Psoas muscle (tissue), 8 donors: ENCODE data around the gene MYO9B. TPM values are rescaled to one million over a fixed set of nuclear protein-coding genes. Genes with fewer than 3 reads are reported as not detected.

ENCODE experiments used
- ATAC-seq, 4 donors: fragments of 200-7000 bp; cut with Tn5 transposase; one replicate each; pipeline ENCODE4 v1.9.1; 2020; ENCODE audit warnings: moderate library complexity in 3 of 4, mild to moderate bottlenecking in 2 of 4
- DNase-seq, 2 donors: peaks; one replicate each; pipeline ENCODE4 v3.0.0-alpha.2; 2020
- H3K27ac ChIP-seq: fragments of 200-600 bp; one replicate; pipeline ENCODE4 v1.8.0; 2022
- H3K27me3 ChIP-seq, 3 donors: fragments of 200-600 bp in 1 of 3; one replicate each; pipeline versions ENCODE4 v1.6.1 to v1.8.0; 2013 to 2022; ENCODE audit warnings: low read length in 2 of 3, mild to moderate bottlenecking in 2 of 3, moderate library complexity in 1 of 3; ENCODE audit not compliant: insufficient read depth in 3 of 3
- H3K36me3 ChIP-seq, 2 donors: fragments of 200-600 bp in 1 of 2; one replicate each; pipeline versions ENCODE4 v1.6.1 to v1.8.0; 2013 to 2022; ENCODE audit warnings: low read depth in 1 of 2, mild to moderate bottlenecking in 1 of 2, moderate library complexity in 1 of 2; ENCODE audit not compliant: insufficient read depth in 1 of 2
- H3K4me1 ChIP-seq: fragments of 200-600 bp; one replicate; pipeline ENCODE4 v1.8.0; 2022
- H3K4me3 ChIP-seq: fragments of 200-600 bp; one replicate; pipeline ENCODE4 v1.8.0; 2022; ENCODE audit warnings: mild to moderate bottlenecking
- H3K9me3 ChIP-seq: fragments of 200-600 bp; one replicate; pipeline ENCODE4 v1.8.0; 2022
- WGBS, 3 donors: extraction: QIAGEN DNeasy Blood & Tissue Kit; methylation state at CpG; one replicate each; pipeline versions ENCODE4 v1.1.6 to v1.1.7; 2013; 5-methylcytosine and 5-hydroxymethylcytosine counted together
- intact Hi-C, 2 donors: fragments of 100-400 bp; cut with DNase I; formaldehyde crosslinking; loops; one replicate each; pipeline versions ENCODE4 v1.11.0 to v1.14.2; 2022
- polyA plus RNA-seq, 3 donors: library from polyadenylated mRNA; stranded (reverse); fragments of 200-250 nt; gene quantifications; one replicate each; pipeline ENCODE4 v1.2.3, GENCODE V29; 2013
- total RNA-seq, 4 donors: library from RNA; stranded (reverse); fragmentation: NEBNext Ultra II Directional in 2 of 4; extraction: Animal tissue kit (Norgen Biotek cat#: 25700) in 2 of 4; gene quantifications; one replicate each; pipeline versions ENCODE4 v1.2.1 to v1.2.4, GENCODE V29; 2021 to 2023
- TF ChIP-seq, protein P1 (sequence below): fragments of 200-600 bp; IDR thresholded peaks from one replicate; pipeline ENCODE4 v1.8.0; 2022; ENCODE audit warnings: antibody characterized with exemption
- donor health status: healthy with polysubstance abuse.
- donor health status: DM: no; HTN: no; CAD: no; lungs with moderate emphysema.
- donor health status: Bipolar disorder and iron deficiency.
- donor health status: healthy.
- donor health status: DM: yes; HTN: yes; CAD: no.
- donor health status: DM: no; HTN: no; CAD: no.
- donor health status: DM: no; HTN: no; CAD: no.
- donor health status: DM: yes; HTN: yes; CAD: no.

Gene MYO9B
- total and polyA plus RNA-seq, 7 donors = 9.0 to 23.7 (median 15.1) TPM

DNA sequence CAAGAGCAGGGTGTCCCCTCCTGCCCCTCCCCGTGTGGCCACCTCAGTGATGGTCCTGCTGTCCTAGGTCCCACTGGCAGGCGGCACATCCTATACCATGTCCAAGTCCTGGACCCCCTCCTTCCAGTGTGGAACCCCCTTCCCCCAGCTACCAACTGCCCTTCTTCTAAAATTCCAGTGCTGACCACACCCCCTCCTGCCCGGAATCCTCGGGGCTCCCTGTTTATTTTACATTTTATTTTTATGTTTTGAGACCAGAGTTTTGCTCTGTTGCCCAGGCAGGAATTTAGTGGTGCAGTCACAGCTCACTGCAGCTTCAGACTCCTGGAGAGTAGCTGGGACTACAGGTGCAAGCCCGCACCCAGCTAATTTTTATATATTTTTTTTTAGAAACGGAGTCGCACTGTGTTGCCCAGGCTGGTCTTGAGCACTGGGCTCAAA lies 48.0 kb upstream of the MYO9B start:
- Histone ChIP-seq H3K27ac (no peak overlapping the region), H3K9me3 (peaks cover 12% of the 10 kb centered on the region), H3K27me3 (peaks cover 0 to 58% (median 25%) of the 10 kb centered on the region in 3 donors), H3K36me3 (no peaks in the 10 kb centered on the region), H3K4me3 (no peak overlapping the region), H3K4me1 (no peaks in the 10 kb centered on the region)
- 48 to 59% (median 51%) methylated on average over 6 to 7 of the region's 7 CpGs for WGBS, 3 donors
- ATAC-seq = no peak
- DNase-seq = no peak
- intact Hi-C loops = no loop called here
- TF ChIP-seq, protein P1, sequence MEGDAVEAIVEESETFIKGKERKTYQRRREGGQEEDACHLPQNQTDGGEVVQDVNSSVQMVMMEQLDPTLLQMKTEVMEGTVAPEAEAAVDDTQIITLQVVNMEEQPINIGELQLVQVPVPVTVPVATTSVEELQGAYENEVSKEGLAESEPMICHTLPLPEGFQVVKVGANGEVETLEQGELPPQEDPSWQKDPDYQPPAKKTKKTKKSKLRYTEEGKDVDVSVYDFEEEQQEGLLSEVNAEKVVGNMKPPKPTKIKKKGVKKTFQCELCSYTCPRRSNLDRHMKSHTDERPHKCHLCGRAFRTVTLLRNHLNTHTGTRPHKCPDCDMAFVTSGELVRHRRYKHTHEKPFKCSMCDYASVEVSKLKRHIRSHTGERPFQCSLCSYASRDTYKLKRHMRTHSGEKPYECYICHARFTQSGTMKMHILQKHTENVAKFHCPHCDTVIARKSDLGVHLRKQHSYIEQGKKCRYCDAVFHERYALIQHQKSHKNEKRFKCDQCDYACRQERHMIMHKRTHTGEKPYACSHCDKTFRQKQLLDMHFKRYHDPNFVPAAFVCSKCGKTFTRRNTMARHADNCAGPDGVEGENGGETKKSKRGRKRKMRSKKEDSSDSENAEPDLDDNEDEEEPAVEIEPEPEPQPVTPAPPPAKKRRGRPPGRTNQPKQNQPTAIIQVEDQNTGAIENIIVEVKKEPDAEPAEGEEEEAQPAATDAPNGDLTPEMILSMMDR = no peak

DNA sequence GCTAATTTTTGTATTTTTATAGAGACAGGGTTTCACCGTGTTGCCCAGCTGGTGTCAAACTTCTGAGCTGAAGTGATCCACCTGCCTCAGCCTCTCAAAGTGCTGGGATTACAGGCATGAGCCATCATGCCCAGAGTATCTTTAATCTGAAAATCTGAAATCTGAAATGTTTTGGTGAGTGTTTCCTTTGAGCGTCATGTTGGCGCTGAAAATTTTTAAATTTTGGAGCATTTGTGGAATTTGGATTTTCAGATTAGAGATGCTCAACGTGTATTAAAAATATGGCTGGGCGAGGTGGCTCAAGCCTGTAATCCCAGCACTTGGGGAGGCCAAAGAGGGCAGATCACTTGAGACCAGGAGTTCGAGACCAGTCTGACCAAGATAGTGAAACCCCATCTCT lies 43.8 kb upstream of the MYO9B start:
- DNase-seq (no peak), ATAC-seq (no peak)
- Histone ChIP-seq H3K27me3 (peaks cover 0 to 25% (median 15%) of the 10 kb centered on the region in 3 donors), H3K4me3 (no peak overlapping the region), H3K9me3 (no peaks in the 10 kb centered on the region), H3K36me3 (no peaks in the 10 kb centered on the region), H3K27ac (no peak overlapping the region), H3K4me1 (no peaks in the 10 kb centered on the region)
- intact Hi-C loops = no loop called here
- TF ChIP-seq, protein P1 = no peak
- WGBS, 3 donors = 64 to 77% (median 65%) methylated on average over 6 of the region's 6 CpGs

DNA sequence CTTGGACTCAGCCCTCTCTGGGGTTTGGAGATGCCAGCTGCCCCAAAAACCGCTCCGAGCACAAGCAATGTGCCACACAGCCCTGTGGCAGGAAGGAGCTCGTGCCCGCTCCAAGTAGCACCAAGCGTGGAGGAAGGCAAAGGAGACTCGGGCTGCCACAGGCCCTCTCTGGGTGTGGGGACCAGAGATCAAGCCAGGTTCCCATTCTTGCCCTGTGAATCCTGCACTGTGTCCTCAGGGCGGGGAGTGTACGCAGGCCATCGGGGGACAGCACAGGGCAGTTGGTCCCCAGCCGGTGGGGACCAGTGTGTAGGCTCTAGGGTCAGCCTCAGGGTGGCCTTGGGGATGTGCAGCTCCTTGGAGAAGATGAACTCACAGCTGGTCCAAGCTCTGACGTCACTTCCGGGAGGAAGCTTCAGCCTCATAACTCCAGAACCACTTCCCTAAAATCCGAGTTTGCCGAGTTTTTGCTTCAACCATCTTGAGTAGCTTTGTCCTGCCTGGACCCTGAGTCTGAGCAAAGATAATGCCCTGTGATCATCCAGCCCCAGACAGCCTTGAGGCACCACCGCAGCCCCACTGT lies 39.6 kb upstream of the MYO9B start:
- H3K9me3 ChIP-seq = no peaks in the 10 kb centered on the region
- DNase-seq = no peak
- H3K27me3 ChIP-seq = peaks cover 0 to 15% (median 0%) of the 10 kb centered on the region in 3 donors

DNA sequence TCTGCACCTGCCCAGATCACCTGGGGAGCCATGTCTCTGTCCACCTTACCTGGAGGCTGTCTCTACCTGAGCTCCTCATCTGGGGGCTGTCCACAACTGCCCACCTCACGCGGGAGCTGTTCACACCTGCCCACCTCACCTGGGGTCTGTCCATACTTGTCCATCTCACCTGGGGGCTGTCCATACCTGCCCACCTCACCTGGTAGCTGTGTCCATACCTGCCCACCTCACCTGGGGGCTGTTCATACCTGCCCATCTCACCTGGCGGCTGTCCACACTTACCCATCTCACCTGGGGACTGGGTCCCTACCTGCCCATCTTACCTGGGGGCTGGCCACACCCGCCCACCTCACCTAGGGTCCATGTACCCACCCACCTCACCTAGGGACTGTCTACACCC lies 38.9 kb upstream of the MYO9B start:
- Histone ChIP-seq H3K9me3 (no peaks in the 10 kb centered on the region), H3K4me3 (no peak overlapping the region), H3K27me3 (peaks cover 0 to 16% (median 2%) of the 10 kb centered on the region in 3 donors), H3K4me1 (no peaks in the 10 kb centered on the region), H3K36me3 (no peaks in the 10 kb centered on the region), H3K27ac (no peak overlapping the region)
- DNase-seq = no peak
- ATAC-seq = no peak
- TF ChIP-seq, protein P1 = no peak
- WGBS, 3 donors = 73 to 80% (median 78%) methylated on average over 4 of the region's 4 CpGs
- intact Hi-C loops = no loop called here

More for the DNA sequence above, 39.6 kb upstream of the MYO9B start:
- intact Hi-C loops = no loop called here
- Histone ChIP-seq H3K36me3 (no peaks in the 10 kb centered on the region), H3K4me1 (no peaks in the 10 kb centered on the region), H3K27ac (no peak overlapping the region), H3K4me3 (no peak overlapping the region)
- no peak for ATAC-seq
- TF ChIP-seq, protein P1 = no peak
- WGBS, 3 donors = 75 to 80% (median 76%) methylated on average over 15 of the region's 15 CpGs

DNA sequence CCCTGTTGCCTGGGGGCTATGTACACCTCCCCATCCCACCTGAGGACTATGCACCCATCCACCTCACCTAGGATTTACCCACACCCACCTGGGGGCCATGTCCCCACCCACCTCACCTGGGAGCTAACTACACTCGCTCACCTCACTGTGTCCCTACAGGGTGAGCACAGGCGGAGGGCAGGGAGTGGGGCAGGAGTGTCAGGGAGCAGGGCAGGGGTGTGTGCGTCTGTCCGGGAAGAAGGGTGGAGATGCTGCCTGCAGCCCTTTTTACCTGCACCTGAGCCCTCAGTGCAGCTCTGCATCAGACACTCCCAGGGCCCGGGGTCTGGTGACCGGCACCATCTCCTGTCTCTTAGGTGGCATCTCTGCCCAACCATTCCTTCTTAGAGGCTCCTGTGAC lies 38.4 kb upstream of the MYO9B start:
- 87 to 93% (median 91%) methylated on average over 6 of the region's 6 CpGs for WGBS, 3 donors
- Histone ChIP-seq H3K4me1 (no peaks in the 10 kb centered on the region), H3K27me3 (peaks cover 0 to 16% (median 3%) of the 10 kb centered on the region in 3 donors), H3K4me3 (no peak overlapping the region), H3K27ac (no peak overlapping the region), H3K9me3 (no peaks in the 10 kb centered on the region), H3K36me3 (no peaks in the 10 kb centered on the region)
- intact Hi-C loops = no loop called here
- ATAC-seq = no peak
- TF ChIP-seq, protein P1 = no peak
- no peak for DNase-seq
